Measurements from ENCODE around the gene SHH. TPM values are rescaled to one million over a fixed set of nuclear protein-coding genes. Genes with fewer than 3 reads are reported as not detected.

Gene SHH
- total RNA-seq, 1 donor from 2014 or later: 0.58 TPM

GRCh38 chr7:155762655-155763054 lies 49.6 kb downstream of the SHH start:
- H3K36me3 Mint-ChIP-seq: peaks cover 40% of the 10 kb centered on the region
- no peak overlapping the region for H3K4me3 Mint-ChIP-seq
- peaks cover 12% of the 10 kb centered on the region for H3K4me1 Mint-ChIP-seq
- H3K9me3 Mint-ChIP-seq: no peaks in the 10 kb centered on the region
- no peaks in the 10 kb centered on the region for H3K27me3 Mint-ChIP-seq (ENCODE audit: low read depth)
- TF ChIP-seq, protein P1, sequence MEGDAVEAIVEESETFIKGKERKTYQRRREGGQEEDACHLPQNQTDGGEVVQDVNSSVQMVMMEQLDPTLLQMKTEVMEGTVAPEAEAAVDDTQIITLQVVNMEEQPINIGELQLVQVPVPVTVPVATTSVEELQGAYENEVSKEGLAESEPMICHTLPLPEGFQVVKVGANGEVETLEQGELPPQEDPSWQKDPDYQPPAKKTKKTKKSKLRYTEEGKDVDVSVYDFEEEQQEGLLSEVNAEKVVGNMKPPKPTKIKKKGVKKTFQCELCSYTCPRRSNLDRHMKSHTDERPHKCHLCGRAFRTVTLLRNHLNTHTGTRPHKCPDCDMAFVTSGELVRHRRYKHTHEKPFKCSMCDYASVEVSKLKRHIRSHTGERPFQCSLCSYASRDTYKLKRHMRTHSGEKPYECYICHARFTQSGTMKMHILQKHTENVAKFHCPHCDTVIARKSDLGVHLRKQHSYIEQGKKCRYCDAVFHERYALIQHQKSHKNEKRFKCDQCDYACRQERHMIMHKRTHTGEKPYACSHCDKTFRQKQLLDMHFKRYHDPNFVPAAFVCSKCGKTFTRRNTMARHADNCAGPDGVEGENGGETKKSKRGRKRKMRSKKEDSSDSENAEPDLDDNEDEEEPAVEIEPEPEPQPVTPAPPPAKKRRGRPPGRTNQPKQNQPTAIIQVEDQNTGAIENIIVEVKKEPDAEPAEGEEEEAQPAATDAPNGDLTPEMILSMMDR (IDR thresholded peaks at IDR 0.05; ENCODE audit: unreplicated experiment): no peak
- H3K27ac Mint-ChIP-seq: no peak overlapping the region
- no peak for DNase-seq (ENCODE audit: low spot score in 2 of 2, unreplicated experiment in 2 of 2)

GRCh38 chr7:155762036-155762435 lies 50.2 kb downstream of the SHH start:
- no peak for DNase-seq (ENCODE audit: low spot score in 2 of 2, unreplicated experiment in 2 of 2)
- Mint-ChIP-seq H3K4me1 (peaks cover 12% of the 10 kb centered on the region), H3K27me3 (ENCODE audit: low read depth) (no peaks in the 10 kb centered on the region), H3K36me3 (peaks cover 38% of the 10 kb centered on the region), H3K27ac (peak overlapping the region; percentile 15), H3K4me3 (no peak overlapping the region), H3K9me3 (peaks cover 3% of the 10 kb centered on the region)
- TF ChIP-seq, protein P1 (IDR thresholded peaks at IDR 0.05; ENCODE audit: unreplicated experiment): no peak

- Mint-ChIP-seq H3K27ac (no peak overlapping the region), H3K27me3 (ENCODE audit: low read depth) (no peaks in the 10 kb centered on the region), H3K9me3 (peaks cover 3% of the 10 kb centered on the region), H3K4me1 (peaks cover 12% of the 10 kb centered on the region), H3K36me3 (peaks cover 42% of the 10 kb centered on the region), H3K4me3 (no peak overlapping the region)
- TF ChIP-seq, protein P1 (IDR thresholded peaks at IDR 0.05; ENCODE audit: unreplicated experiment): no peak
- DNase-seq (ENCODE audit: low spot score in 2 of 2, unreplicated experiment in 2 of 2): no peak
These were observed 51.1 kb downstream of the SHH start for GRCh38 chr7:155761162-155761561.

DNA sequence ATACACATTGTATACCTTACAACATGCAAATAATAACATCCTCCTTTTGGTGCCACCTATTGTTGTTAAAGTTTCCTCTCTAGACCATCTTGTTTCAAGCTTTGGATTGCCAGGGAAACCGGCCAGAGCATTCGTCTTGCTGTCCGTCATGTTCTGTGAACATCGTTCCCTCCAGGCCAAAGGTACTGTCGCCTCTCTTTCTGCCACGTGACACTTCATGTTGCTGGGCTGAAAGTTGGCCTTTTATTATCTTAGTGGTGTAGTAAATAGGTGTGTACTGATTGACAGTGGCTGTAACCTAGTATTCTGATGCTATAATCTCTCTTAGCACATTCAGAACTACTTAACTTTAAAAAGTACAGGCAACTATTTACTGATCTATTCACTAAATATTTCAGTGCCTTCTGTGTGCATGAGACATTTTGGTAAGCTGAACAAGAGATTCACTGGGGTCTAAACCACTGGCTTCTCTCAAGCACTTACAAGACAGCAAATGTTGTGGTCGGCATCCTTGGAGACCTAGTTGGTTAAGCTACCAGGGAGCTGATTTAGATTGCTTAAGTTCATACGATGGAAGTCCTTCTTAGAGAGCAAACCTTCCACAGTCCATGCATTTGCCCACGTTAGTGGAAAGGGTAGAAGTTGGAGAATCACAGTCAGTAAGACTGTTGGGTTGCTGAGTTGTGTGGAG lies 52.4 kb downstream of the SHH start:
- H3K4me1 Mint-ChIP-seq: peaks cover 18% of the 10 kb centered on the region

GRCh38 chr7:155758348-155758747 lies 53.9 kb downstream of the SHH start:
- no peak overlapping the region for H3K27ac Mint-ChIP-seq
- H3K4me1 Mint-ChIP-seq: peaks cover 25% of the 10 kb centered on the region
- DNase-seq (ENCODE audit: low spot score in 2 of 2, unreplicated experiment in 2 of 2): no peak
- H3K4me3 Mint-ChIP-seq: no peak overlapping the region
- TF ChIP-seq, protein P1 (IDR thresholded peaks at IDR 0.05; ENCODE audit: unreplicated experiment): no peak
- H3K27me3 Mint-ChIP-seq (ENCODE audit: low read depth): no peaks in the 10 kb centered on the region
- peaks cover 42% of the 10 kb centered on the region for H3K36me3 Mint-ChIP-seq
- H3K9me3 Mint-ChIP-seq: peaks cover 3% of the 10 kb centered on the region

More for the DNA sequence above, 52.4 kb downstream of the SHH start:
- Mint-ChIP-seq H3K27me3 (ENCODE audit: low read depth) (no peaks in the 10 kb centered on the region), H3K9me3 (peaks cover 3% of the 10 kb centered on the region), H3K36me3 (peaks cover 42% of the 10 kb centered on the region), H3K4me3 (no peak overlapping the region), H3K27ac (no peak overlapping the region)
- no peak for DNase-seq (ENCODE audit: low spot score in 2 of 2, unreplicated experiment in 2 of 2)
- TF ChIP-seq, protein P1 (IDR thresholded peaks at IDR 0.05; ENCODE audit: unreplicated experiment): no peak
